ENCODE results near the gene ALK.

The ALK gene

DNA sequence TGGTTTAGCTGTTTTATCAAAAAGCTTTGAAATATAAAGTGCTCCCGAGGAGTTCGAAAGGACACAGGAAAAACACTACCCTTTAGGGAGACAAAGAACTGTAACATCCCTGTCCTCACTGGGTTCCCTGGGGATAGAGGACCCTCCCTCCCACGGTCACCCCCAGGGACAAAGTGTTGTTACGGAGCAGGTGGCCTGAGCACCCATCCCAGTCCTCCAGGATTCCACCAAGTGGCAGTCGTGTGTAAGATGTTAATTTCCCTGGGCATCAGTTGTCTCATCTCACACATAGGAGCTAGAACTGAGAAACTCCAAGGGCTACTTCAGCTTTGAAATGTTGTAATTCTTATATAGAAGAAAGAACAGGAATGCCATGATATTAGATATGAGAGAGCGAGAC, 137.7 kb downstream of the ALK start:
- no peak for DNase-seq (ENCODE audit: low read depth)
- TF ChIP-seq, protein P1, sequence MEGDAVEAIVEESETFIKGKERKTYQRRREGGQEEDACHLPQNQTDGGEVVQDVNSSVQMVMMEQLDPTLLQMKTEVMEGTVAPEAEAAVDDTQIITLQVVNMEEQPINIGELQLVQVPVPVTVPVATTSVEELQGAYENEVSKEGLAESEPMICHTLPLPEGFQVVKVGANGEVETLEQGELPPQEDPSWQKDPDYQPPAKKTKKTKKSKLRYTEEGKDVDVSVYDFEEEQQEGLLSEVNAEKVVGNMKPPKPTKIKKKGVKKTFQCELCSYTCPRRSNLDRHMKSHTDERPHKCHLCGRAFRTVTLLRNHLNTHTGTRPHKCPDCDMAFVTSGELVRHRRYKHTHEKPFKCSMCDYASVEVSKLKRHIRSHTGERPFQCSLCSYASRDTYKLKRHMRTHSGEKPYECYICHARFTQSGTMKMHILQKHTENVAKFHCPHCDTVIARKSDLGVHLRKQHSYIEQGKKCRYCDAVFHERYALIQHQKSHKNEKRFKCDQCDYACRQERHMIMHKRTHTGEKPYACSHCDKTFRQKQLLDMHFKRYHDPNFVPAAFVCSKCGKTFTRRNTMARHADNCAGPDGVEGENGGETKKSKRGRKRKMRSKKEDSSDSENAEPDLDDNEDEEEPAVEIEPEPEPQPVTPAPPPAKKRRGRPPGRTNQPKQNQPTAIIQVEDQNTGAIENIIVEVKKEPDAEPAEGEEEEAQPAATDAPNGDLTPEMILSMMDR (conservative IDR thresholded peaks at IDR 0.05; ENCODE audit: control insufficient read depth, insufficient read depth, low read depth, low read length) = no peak
- H3K4me3 ChIP-seq (ENCODE audit: control insufficient read depth, low read depth, low read length) = no peak overlapping the region

DNA sequence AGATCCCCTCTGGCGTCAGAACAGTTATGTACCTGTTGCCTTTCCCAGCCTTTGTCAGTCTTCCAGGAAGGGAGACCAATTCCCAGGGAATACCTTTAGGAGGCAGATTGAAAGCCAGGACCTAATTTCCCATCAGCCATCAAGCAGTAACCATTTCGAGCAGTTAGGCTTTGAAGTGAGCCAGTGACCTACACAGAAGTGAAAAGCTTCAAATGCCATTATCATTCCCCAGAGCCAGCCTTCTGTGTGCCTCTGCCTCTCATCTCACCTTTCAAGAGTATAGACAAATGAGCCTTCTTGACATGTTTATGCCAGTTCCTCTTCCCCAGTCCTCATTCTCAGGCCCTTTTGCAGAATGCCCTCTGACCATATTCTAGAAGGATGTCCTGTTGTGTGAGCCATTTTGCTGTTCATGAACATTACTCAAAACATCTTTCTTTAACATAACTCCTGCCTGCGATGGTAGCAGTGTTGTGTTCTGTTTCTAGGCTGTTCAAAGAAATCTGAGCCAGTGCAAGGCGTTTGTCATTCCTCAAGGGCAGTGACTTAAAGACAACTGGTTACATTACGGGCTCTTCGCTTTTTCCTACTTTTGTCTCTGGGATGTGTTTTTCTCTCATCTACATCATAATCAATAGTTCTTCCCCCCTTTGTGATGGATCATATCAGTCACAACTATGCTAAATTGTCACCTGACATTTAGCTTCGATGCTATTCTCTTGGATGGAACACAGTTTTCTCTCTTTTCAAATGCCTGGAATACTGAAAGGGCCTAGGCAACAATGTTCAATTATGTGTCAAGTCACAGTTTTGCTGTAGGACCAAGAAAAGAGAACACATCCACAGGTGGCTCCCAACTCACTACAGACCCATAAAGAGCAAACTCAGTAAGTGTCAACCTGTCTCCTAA, 138.6 kb downstream of the ALK start:
- no peak overlapping the region for H3K4me3 ChIP-seq (ENCODE audit: control insufficient read depth, low read depth, low read length)
- TF ChIP-seq, protein P1 (conservative IDR thresholded peaks at IDR 0.05; ENCODE audit: control insufficient read depth, insufficient read depth, low read depth, low read length) = no peak
- DNase-seq (ENCODE audit: low read depth) = no peak

DNA sequence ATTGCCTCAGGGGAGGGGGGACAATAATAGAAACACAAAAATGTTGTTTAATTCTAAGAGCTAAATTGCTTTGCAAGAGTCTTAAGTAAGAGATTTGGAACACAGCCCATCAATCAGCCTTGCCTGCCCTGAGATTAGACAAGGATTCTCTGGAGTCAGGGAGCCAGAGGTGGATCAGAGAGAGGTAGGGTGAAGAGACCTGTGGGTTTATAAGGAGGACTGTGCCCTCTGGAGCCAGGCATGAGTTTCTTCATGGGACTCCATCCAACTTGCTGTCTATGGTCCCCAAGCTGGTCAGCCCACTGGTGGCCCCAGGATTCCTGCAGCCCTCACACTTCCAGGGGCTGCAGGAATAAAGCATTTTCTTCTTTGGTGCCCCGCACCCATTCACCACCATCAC, 139.3 kb downstream of the ALK start:
- no peak overlapping the region for H3K4me3 ChIP-seq (ENCODE audit: control insufficient read depth, low read depth, low read length)
- TF ChIP-seq, protein P1 (conservative IDR thresholded peaks at IDR 0.05; ENCODE audit: control insufficient read depth, insufficient read depth, low read depth, low read length) = no peak
- DNase-seq (ENCODE audit: low read depth) = no peak

DNA sequence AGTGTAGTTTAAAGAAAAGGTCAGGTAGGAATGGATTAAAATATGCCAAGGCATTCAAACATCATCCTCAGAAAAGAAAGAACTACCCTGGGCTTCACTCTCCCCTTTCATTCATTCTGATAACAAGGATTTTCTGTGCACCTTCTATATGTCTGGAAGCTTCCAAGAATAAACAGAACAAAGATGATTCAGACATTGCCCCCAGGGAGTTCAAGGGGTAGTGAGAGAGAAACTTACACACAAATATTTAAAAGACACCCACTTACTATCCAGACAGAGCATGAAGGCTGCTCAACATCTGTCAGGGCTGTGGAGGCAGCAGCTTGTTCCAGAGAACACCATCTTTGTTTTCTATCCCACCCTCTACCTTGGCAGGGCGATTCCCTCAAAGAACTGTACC, 140.5 kb downstream of the ALK start:
- DNase-seq (ENCODE audit: low read depth) = peak; percentile 48
- TF ChIP-seq, protein P1 (conservative IDR thresholded peaks at IDR 0.05; ENCODE audit: control insufficient read depth, insufficient read depth, low read depth, low read length) = no peak
- no peak overlapping the region for H3K4me3 ChIP-seq (ENCODE audit: control insufficient read depth, low read depth, low read length)

DNA sequence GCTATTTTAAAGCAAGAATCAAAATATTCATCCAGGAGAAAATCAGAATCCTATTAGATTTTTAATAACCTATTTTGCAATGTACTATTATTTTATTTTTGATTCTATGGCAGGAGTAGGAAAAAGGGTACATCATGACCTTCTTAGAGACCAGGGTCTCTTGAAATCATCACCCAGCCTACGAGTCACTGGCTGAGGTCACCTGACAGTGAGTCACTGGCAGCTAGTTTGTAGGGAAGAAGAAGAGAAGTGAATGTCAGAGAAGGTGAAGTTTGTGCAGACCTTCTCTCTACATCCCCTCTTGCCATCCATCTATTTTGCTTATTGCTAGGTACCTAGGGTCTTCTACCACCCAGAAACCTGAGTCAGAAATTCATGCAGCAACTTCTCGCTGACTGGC, 144.2 kb downstream of the ALK start:
- DNase-seq (ENCODE audit: low read depth) = peak; percentile 41
- no peak overlapping the region for H3K4me3 ChIP-seq (ENCODE audit: control insufficient read depth, low read depth, low read length)
- TF ChIP-seq, protein P1 (conservative IDR thresholded peaks at IDR 0.05; ENCODE audit: control insufficient read depth, insufficient read depth, low read depth, low read length) = no peak

DNA sequence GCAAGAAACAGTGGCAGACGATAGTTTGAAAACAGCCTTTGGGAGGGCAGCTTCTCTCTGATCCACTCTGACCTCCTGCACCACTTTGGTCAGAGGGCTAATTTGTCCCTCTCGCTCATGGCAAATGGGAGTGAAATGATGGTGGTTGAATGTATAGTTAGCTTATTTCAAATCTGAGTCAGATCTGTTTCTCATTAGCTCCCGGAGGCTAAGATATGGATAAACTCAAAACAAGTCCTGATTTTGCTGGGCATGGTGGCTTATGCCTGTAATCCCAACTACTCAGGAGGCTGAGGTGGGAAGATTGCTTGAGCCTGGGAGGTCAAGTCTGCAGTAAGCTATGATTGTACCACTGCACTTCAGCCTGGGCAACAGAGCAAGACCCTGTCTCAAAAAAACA, 145.0 kb downstream of the ALK start:
- TF ChIP-seq, protein P1 (conservative IDR thresholded peaks at IDR 0.05; ENCODE audit: control insufficient read depth, insufficient read depth, low read depth, low read length) = no peak
- no peak overlapping the region for H3K4me3 ChIP-seq (ENCODE audit: control insufficient read depth, low read depth, low read length)
- DNase-seq (ENCODE audit: low read depth) = peak; percentile 15
